IgD-negative memory B cell (primary cell): ENCODE measurements around the gene FASTKD2. TPM values are rescaled to one million over a fixed set of nuclear protein-coding genes. Genes with fewer than 3 reads are reported as not detected.

Experiments
- H3K27ac Mint-ChIP-seq, 3 donors: one replicate each; pipeline ENCODE4 v1.8.0; 2020 to 2022; ENCODE audit warnings: mild to moderate bottlenecking in 3 of 3, mixed read lengths in 3 of 3, moderate library complexity in 1 of 3
- H3K27me3 Mint-ChIP-seq: one replicate; pipeline ENCODE4 v1.8.0; 2021; ENCODE audit warnings: mixed read lengths
- H3K36me3 Mint-ChIP-seq: one replicate; pipeline ENCODE4 v1.8.0; 2020; ENCODE audit warnings: mild to moderate bottlenecking, mixed read lengths
- H3K4me1 Mint-ChIP-seq, 3 donors: one replicate each; pipeline ENCODE4 v1.8.0; 2020 to 2022; ENCODE audit warnings: mixed read lengths in 3 of 3, mild to moderate bottlenecking in 1 of 3
- H3K4me3 Mint-ChIP-seq, 4 donors: one replicate each; pipeline ENCODE4 v1.8.0; 2020 to 2022; ENCODE audit warnings: mild to moderate bottlenecking in 4 of 4, mixed read lengths in 4 of 4, moderate library complexity in 3 of 4
- H3K9me3 Mint-ChIP-seq, 3 donors: one replicate each; pipeline ENCODE4 v1.8.0; 2020 to 2021; ENCODE audit warnings: mixed read lengths in 3 of 3, mild to moderate bottlenecking in 1 of 3
- polyA plus RNA-seq: library from polyadenylated mRNA; unstranded; fragments of 300-500 nt; fragmentation: Illumina TruSeq; gene quantifications from one replicate; pipeline ENCODE4 v1.2.3, GENCODE V29; 2021

FASTKD2 gene
- polyA plus RNA-seq = 20.2 TPM

DNA sequence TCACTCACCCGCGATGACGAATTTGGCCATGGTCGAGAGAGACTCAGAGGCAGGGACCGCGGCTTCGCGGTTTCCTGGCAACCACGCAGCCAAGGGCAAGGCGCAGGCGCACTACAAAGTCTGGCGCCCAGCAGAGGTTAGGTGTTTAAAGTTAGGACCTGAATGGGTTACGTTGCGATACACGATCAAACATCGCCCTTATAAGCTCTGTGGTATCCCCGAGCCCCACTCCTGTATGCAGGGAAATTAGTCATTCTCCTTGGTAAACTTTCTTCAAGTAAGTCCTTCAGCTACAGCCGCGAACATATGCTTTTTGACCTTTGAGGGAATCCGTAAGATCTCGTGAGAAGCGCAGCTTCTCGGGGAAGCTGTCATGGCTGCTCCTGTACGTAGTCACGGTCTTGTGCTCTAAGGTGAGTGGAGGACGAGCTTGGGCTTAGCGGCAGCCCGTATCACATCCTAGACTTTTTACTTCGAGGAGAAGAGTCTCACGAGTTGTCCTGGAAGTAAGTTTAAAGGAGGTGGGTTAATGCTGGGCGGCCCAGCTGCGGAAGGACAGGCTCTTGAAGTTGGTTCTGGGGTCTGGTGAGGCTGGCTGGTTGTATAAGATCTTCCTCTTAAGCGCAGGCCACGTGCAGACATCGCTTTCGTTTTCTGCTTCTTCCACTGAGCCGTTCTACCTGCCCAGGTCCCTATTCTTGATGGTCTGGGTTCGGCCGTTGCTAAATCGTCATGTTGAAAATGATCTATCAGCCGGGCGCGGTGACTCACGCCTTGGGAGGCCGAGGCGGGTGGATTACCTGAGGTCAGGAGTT is at the start of gene FASTKD2, which contains the start of gene MDH1B:
FASTKD2 (plus strand) TSS at position 365 of the 815 bp plus-strand sequence. CDS start 1,088 bp downstream, outside the sequence.
MDH1B (minus strand) TSS at position 87 of the 815 bp plus-strand sequence; CDS start at position 30, 57 bp downstream.
- Mint-ChIP-seq H3K9me3 (no peaks in the 10 kb centered on the region), H3K4me1 (peaks cover 24 to 30% (median 26%) of the 10 kb centered on the region in 3 donors), H3K36me3 (peaks cover 3% of the 10 kb centered on the region), H3K4me3 (peak within 1 kb of the TSS; percentile 92 to 97 (median 96)), H3K27ac (peak within 1 kb of the TSS; percentile 94 to 99 (median 97)), H3K27me3 (peaks cover 2% of the 10 kb centered on the region)

DNA sequence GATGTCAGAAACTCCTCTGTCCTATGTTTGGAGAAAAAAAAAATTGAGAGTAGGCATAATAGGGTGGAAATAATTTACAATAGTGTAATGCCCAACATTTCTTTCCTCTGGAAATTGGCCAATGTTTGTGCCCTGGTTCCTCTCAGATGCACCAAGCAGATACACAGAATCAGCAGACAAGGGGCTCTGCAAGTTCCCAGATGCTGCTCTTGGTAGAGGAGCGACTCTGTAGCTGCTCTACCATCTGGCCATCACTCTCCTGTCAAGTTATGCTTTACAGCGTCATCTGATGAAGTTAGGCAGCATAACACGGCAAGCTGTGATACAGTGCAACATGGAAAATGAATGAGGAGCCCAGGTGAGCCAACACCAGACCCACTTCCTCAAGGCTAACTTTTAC is 48.8 kb upstream of the FASTKD2 start:
- H3K36me3 Mint-ChIP-seq = no peaks in the 10 kb centered on the region
- peaks cover 0 to 8% (median 4%) of the 10 kb centered on the region in 3 donors for H3K4me1 Mint-ChIP-seq
- no peak overlapping the region for H3K27ac Mint-ChIP-seq
- no peak overlapping the region for H3K4me3 Mint-ChIP-seq
- H3K9me3 Mint-ChIP-seq = peaks cover 0 to 4% (median 2%) of the 10 kb centered on the region in 3 donors
- H3K27me3 Mint-ChIP-seq = peaks cover 6% of the 10 kb centered on the region

DNA sequence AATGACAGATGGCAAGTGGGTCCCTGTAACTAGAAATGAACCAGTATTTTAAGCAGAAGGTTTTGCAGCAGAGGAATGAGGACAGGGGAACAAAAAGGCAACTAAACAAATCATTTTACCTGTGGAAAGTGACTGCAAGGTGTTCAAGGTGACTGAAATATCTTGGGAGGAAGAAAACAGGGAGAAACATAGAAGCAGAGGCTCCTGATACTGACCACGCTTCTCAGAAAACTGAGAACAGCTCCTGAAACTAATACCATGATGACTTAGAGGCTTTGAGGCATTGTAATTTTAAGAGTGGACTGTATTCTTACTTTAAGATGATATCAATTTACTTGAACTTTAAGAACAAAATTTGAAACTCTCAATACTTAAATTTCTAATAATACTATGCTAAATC is 47.1 kb upstream of the FASTKD2 start, which contains the start of gene DYTN:
DYTN (minus strand) TSS at position 101 of the 400 bp plus-strand sequence. CDS start 117 bp downstream, outside the sequence.
- H3K4me3 Mint-ChIP-seq = peak within 1 kb of the TSS in 1 of 4 donors; percentile 10
- peaks cover 0 to 7% (median 4%) of the 10 kb centered on the region in 3 donors for H3K4me1 Mint-ChIP-seq
- H3K36me3 Mint-ChIP-seq = peaks cover 5% of the 10 kb centered on the region
- no peak within 1 kb of the TSS for H3K27ac Mint-ChIP-seq
- H3K9me3 Mint-ChIP-seq = peaks cover 0 to 9% (median 0%) of the 10 kb centered on the region in 3 donors
- peaks cover 6% of the 10 kb centered on the region for H3K27me3 Mint-ChIP-seq

DNA sequence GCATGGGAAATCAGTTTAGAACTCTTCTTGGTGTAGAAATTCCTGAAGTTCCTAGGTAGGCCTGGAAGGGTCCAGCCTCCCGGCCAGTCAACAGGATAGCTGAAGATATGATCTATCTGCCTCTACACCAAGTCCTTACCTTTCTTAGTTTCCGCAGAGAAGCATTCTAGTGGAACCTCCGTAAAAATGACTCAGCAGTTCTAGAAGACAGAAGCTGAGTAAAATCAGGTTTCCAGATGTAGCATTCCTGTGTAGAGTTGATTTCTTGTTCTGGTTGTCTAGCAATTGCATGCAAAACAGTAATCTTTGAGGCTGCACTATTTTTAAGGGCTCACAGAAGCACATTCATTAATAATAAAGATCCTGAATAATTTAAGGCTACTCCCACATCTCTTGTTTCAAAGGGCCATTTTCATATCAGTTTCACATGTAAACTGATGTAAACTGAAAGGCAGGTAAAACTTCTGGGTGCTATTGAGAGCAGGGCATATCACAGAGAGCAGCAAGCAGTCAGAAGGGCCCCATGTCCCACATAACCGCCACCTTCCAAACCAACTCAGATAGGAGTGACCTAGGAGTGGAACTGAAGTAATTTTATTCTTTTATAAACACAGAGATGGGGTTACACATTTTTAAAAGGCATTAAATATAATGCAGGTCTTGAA is 44.0 kb upstream of the FASTKD2 start:
- peaks cover 3% of the 10 kb centered on the region for H3K27me3 Mint-ChIP-seq

DNA sequence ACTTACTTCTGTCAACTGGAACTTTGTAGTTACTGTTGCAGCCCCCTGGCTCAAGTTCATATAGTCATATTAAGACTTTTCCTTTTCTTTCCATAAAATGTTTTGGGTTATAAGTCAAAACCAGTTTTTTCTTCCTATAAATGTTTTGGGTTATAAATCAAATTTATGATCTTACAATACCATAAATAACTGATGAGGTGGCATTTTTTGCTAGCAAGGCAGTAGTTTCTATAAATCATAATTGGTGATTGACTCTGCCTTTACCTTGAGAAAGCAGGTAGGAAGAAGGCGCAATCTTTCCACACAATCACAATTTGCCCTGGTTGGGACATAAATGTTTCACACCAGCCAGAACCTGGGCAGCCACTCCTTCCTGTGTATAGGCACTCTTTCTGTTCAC is 42.1 kb upstream of the FASTKD2 start:
- H3K9me3 Mint-ChIP-seq = peaks cover 0 to 9% (median 2%) of the 10 kb centered on the region in 3 donors
- H3K36me3 Mint-ChIP-seq = peaks cover 5% of the 10 kb centered on the region
- no peak overlapping the region for H3K4me3 Mint-ChIP-seq
- no peaks in the 10 kb centered on the region for H3K4me1 Mint-ChIP-seq
- H3K27me3 Mint-ChIP-seq = peaks cover 8% of the 10 kb centered on the region
- H3K27ac Mint-ChIP-seq = no peak overlapping the region

More for the DNA sequence above, 44.0 kb upstream of the FASTKD2 start:
- Mint-ChIP-seq H3K4me3 (no peak overlapping the region), H3K27ac (no peak overlapping the region), H3K36me3 (peaks cover 5% of the 10 kb centered on the region), H3K4me1 (no peaks in the 10 kb centered on the region), H3K9me3 (peaks cover 0 to 9% (median 2%) of the 10 kb centered on the region in 3 donors)

DNA sequence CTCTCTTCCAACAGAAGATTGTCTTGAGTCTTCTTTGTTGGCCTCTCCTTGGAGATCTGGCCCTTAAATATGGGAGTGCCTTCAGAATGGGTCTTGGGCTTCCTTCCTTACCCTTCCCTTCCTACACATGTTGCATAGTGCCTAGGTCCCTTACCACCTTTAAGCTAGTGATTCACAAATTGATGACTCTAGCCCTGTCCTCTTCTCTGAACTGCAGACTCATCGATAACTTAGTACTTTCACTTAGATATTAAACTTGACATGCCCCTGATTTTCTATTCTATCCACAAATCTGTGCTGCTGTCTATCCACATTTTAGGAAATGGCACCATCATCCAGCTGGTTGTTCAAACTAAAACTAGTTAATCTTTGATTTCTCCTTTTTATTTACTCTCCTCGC is 38.1 kb upstream of the FASTKD2 start:
- no peak overlapping the region for H3K4me3 Mint-ChIP-seq
- no peak overlapping the region for H3K27ac Mint-ChIP-seq
- peaks cover 2% of the 10 kb centered on the region for H3K36me3 Mint-ChIP-seq
- no peaks in the 10 kb centered on the region for H3K4me1 Mint-ChIP-seq
- H3K27me3 Mint-ChIP-seq = peaks cover 18% of the 10 kb centered on the region
- peaks cover 0 to 4% (median under 1%) of the 10 kb centered on the region in 3 donors for H3K9me3 Mint-ChIP-seq

DNA sequence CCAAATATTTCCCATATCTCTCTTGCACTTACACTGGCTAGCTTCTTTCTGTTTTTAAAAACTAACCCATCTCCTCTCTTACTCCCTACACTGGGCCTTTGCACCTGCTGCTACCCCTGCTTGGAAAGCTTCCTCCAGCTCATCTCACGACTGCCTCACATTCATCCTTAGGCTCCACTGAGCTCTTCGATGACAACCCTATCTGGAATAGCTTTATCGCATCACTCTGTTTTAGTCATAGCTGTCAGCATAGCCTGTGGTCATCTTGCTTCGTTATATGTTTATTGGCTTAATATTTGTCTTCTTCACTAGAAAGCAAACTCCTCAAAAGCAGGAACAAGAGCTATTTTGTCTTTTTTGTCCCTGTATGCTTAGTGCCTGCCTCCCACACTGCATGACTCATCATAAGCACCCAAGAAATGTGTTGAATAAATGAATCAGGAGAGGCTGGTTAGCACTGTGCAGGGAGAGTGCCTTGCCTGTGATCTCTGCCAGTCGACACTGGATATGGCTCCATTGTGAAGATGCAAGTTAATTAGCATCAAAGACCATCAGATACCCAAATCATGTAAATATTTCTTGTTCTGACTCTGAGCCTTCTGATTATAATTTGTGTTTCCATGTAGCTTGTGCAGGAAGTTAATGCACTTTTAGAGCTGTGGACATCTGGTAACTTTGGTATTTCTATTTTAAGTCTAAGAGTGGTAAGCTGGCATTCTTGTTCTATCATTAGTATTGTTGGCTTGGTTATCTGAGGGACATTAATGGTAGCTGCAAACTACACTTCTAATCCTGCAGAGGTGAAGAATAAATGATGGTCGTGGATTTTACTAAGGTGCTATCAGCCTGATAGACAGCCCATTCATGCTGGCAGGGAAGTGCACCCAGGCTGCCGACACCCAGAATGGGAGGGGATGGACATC is 36.9 kb upstream of the FASTKD2 start:
- Mint-ChIP-seq H3K4me3 (no peak overlapping the region), H3K27ac (no peak overlapping the region), H3K9me3 (peaks cover 0 to 4% (median 2%) of the 10 kb centered on the region in 3 donors), H3K4me1 (no peaks in the 10 kb centered on the region), H3K27me3 (peaks cover 20% of the 10 kb centered on the region), H3K36me3 (no peaks in the 10 kb centered on the region)

DNA sequence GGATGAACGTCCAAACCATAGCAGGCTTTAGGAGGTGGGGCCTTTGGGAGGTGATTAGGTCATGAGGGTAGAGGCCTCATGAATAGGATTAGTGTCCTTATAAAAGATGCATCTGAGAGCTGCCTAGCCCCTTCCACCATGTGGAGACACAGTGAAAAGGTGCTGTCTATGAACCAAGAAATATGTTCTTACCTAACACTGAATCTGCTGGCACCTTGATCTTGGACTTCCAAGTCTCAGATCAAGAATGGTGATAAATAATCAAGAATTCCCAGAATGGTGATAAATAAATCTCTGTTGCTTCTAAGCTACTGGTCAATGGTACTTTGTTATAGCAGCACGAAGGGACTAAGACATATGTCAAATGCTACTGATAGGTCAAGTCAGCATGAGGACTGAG is 32.1 kb upstream of the FASTKD2 start:
- H3K27me3 Mint-ChIP-seq = peaks cover 16% of the 10 kb centered on the region

DNA sequence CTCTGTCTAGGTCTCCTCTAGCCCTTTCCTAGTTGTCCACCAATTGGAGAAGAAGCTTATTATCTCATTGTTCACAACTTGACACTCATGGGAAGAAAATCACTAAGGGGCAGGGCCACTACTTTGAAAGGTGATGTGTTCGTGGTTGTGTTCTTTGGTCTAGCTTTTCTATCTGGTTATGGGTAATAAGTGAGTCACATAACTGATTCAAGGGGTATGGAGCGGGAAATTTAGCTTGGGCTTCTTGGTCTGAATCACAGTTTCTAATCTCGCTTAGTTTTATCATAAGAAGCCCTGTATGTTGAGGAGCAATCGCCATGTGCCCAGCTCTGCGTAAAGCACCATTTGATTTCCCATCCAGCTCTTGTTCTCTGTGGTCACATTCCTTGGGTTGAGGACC is 28.5 kb upstream of the FASTKD2 start:
- Mint-ChIP-seq H3K9me3 (peaks cover 0 to 2% (median 0%) of the 10 kb centered on the region in 3 donors), H3K36me3 (no peaks in the 10 kb centered on the region), H3K4me1 (no peaks in the 10 kb centered on the region), H3K27me3 (peaks cover 9% of the 10 kb centered on the region), H3K4me3 (no peak overlapping the region), H3K27ac (no peak overlapping the region)

More for the DNA sequence above, 32.1 kb upstream of the FASTKD2 start:
- H3K9me3 Mint-ChIP-seq = peaks cover 0 to 2% (median 2%) of the 10 kb centered on the region in 3 donors
- no peak overlapping the region for H3K27ac Mint-ChIP-seq
- H3K4me3 Mint-ChIP-seq = no peak overlapping the region
- H3K4me1 Mint-ChIP-seq = no peaks in the 10 kb centered on the region
- H3K36me3 Mint-ChIP-seq = no peaks in the 10 kb centered on the region

DNA sequence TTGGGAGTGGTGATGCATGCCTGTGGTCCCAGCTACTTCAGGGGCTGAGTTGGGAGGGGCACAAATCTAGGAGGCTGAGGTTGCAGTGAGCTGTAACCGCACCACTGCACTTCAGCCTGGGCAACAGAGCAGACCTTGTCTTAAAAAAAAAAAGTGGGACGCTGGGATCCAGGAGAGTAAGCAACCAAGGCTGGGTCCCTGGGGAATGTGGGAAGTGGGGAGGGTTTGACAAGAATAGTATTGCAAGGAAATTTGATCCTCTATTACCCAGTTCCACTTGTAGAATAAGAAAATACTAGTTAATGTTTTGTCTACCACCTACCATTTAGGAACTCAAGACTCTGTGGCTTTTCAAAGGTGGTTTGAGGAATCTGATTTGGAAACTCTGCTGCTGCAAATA is 26.1 kb upstream of the FASTKD2 start:
- H3K9me3 Mint-ChIP-seq = peaks cover 0 to 2% (median 0%) of the 10 kb centered on the region in 3 donors
- H3K4me1 Mint-ChIP-seq = no peaks in the 10 kb centered on the region
- no peak overlapping the region for H3K27ac Mint-ChIP-seq
- no peak overlapping the region for H3K4me3 Mint-ChIP-seq
- H3K27me3 Mint-ChIP-seq = peaks cover 6% of the 10 kb centered on the region
- no peaks in the 10 kb centered on the region for H3K36me3 Mint-ChIP-seq

DNA sequence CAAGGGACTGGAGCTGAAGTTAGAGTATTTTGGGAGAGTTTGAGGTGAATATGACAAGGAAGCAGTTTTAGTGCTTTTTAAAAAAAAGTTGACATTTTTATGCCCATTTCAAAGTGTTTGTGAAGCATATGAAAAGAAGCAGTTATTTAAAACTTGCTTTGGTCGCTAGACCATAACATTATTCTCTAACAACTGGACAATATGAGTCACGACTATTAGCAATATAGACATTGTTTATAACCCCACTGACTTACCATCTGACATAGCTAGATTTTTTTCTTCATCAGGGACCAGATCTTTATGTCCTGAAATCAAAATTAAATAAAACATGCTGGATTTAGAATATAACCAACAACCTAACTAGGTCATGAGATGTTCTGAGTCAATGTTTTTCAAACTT is 24.6 kb upstream of the FASTKD2 start:
- no peak overlapping the region for H3K27ac Mint-ChIP-seq
- H3K36me3 Mint-ChIP-seq = no peaks in the 10 kb centered on the region
- H3K9me3 Mint-ChIP-seq = peaks cover 0 to 2% (median 0%) of the 10 kb centered on the region in 3 donors
- H3K4me1 Mint-ChIP-seq = no peaks in the 10 kb centered on the region
- peaks cover 4% of the 10 kb centered on the region for H3K27me3 Mint-ChIP-seq
- no peak overlapping the region for H3K4me3 Mint-ChIP-seq

DNA sequence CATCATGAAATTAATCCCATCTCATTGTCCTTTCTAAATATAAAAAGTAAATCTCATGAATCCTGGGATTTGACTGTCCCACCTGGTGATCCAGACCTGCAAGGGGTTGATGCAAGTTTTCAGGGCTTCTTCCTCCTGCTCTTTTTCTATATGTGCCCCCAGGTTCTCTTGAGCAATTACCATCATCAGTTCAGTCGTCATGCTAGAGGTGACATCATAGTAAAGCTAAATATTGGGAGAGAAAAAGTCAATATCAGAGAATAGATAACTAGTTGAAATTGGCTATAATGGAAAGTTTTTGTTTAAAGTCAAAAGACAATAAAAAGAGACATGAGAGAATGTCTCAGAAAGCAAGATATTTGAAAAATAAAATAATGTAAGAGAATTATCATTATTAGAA is 8.6 kb upstream of the FASTKD2 start:
- peaks cover 0 to 1% (median 0%) of the 10 kb centered on the region in 3 donors for H3K4me1 Mint-ChIP-seq
- H3K9me3 Mint-ChIP-seq = peaks cover 0 to 3% (median 2%) of the 10 kb centered on the region in 3 donors
- no peak overlapping the region for H3K4me3 Mint-ChIP-seq
- no peak overlapping the region for H3K27ac Mint-ChIP-seq
- H3K27me3 Mint-ChIP-seq = no peaks in the 10 kb centered on the region
- no peaks in the 10 kb centered on the region for H3K36me3 Mint-ChIP-seq

DNA sequence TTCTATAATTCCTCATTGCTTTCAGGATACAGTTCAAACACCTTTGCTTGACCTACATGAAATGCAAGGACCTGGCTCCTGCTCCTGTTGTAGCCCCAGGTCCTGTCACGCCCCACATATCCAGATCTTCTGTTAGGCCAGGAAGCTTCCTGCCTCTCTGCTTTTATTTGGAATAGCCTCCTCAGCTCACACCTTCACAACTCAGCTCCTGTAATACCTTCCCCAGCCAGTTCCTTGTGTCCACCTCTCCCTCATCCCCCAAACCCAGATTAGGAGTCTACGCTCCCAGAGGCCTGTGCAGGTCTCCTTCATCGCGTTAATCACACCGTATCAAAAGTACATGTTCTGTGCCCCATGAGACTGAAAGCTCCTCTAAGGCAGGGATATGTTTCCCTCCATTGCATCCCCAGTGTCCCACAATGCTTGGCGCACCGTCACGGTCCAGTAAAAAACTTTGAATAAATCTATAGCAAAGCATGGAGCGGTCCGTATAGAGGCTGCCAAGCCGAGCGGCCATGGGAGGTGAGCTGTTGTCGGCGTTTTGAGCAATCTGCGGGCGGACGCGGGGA is 649 bp upstream of the FASTKD2 start:
- Mint-ChIP-seq H3K4me3 (peak overlapping the region; percentile 92 to 97 (median 96)), H3K27me3 (peaks cover 2% of the 10 kb centered on the region), H3K4me1 (peaks cover 24 to 28% (median 26%) of the 10 kb centered on the region in 3 donors), H3K27ac (peak overlapping the region; percentile 94 to 99 (median 97)), H3K9me3 (no peaks in the 10 kb centered on the region), H3K36me3 (peaks cover 3% of the 10 kb centered on the region)
